HuH-7 (cell line): ENCODE results near the gene DDO.
"Not testable (repeated sequence)": the region's sequence is repeated elsewhere in the genome, so short reads cannot be mapped to it uniquely, and the experiment has no call there.

Source experiments
- DNase-seq: peaks from one replicate; pipeline ENCODE4 v3.0.0; 2011; ENCODE audit warnings: low spot score

DDO gene

DNA sequence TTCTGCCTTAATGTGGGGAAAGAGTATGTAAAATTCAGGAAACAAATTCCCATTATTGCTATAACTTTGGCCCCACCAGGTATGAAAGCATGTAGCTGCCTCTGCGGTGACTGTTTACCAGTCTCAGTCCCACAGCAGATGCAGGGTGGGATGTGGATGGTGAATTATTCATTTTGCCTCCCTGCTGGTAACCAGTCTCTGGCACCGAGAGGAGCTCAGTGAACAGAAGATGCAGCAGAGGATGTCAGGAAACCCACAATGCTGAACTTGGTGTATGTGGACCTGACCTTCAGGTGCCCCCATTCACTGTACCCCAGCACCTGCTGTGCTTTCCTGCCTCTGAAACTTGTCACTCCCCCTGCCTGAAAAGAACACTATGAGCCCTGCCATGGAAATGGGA lies 48.4 kb downstream of the DDO start:
- DNase-seq, result no peak

DNA sequence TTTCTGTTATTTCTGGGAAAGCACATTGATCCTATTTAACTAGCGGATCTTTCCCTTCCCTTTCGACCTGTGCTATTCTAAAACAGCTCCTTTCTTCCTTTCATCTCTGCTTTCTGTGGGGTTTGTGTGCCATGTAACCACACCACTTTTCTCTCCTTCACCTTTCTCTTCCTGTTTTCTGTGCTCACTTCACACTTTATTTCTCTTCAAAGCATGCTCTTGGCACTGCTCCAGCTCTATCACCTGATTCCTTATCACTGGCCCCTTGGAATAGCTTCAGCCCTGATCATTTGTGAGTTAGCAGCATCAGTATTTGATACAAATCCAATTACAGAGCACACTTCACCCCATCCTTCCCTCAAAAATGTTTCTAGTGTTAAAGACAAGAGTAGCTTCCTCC lies 49.1 kb downstream of the DDO start:
- DNase-seq, result no peak

DNA sequence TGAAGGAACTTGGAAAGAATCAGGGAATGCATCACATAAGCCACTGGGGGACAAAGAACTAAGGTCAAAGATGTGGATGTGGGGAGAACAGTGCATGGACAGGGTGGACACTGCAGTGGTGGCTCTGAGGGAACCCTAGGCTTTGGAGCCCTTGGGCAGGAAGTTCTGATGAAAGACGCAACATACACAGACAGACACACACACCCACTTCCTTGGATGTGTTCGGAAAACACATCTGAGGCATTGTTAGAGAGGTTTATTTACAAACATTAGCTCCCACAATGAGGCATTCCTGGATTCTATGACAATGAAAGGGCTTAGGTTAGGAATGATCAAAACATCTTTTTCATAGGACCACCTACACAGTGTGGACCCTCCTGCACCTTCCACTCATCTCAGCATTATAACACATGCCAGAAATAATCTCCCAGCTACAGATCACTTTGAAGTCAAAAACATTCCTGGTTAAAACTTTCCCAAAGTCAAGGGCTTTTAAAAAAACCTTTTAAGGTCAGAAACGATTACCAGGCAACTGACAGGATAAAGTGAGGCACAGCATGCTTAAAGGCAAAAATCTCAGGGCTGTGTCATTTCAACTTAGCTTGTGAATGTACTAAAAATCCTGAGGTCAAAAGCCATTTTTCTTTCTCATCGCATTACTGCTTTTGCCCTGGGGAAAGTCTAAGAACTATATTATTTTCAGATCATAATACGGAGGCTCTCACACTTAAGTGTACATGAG lies 50.8 kb downstream of the DDO start:
- DNase-seq, result no peak

GRCh38 chr6:110363748-110364147 lies 51.6 kb downstream of the DDO start:
- DNase-seq, result no peak

DNA sequence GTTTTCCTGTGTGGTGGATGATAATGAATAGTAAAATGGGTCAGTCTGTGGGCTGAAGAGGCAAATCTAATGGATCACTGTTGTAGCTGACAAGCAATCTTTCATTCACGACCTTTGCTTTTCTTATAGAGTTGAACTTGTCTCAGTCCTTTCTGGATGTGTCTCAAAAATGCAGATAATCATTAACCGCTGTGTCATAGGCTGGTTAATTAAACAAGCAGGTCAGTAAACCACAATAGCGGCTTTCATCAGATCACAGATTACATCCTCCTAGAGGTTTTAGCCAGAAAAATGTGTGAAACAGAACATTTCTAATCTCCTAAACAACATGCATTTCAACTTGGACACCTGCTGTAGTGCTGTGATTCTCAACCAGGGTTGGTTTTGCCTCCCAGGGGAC lies 54.7 kb downstream of the DDO start:
- no peak for DNase-seq

DNA sequence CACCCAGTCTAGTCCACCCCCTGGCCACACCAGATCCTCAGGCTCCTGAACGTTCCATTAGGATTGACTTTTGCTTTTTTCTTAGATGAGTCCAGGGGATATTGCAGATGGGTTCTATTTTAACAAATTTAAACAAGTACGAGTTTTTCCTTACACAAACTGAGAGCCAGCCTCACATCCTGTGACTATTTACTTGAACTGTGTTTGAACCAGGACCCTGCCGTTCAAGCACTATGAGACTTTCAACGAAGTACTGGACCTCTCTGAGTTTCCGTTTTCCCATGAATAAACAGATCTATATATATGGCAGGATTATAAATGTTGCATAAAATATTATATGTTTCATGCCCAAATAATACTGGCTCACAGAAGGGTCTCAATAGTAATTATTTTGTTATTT lies 55.8 kb downstream of the DDO start:
- no peak for DNase-seq

DNA sequence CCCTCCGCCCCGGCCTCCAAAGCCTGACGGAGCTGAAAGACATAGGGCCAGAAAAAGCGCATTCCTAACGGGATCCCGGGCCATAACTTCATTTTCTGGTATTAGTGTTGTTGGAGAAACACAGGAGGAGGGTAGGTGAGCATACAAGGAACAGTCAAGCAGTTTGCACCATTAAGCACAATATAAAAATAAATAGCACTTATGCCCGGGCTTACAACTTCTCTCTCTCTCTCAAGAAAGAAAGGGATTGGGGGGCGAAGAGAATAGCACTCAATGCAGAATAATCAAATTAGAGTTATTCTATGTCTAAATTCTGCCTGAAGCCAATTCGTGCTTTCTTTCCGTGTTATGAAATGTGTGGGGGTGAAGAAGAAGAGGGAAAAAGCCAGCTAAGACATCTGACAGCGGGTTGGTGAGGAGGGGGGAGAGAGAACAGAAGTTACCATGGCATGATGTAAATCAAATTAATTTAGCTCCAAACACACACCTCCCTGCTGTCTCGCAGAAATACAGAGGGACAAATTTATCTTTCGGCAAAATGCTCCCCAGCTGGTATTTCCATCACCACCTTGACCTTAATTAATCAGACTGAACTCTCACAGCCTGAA lies 56.7 kb downstream of the DDO start:
- DNase-seq, result no peak

DNA sequence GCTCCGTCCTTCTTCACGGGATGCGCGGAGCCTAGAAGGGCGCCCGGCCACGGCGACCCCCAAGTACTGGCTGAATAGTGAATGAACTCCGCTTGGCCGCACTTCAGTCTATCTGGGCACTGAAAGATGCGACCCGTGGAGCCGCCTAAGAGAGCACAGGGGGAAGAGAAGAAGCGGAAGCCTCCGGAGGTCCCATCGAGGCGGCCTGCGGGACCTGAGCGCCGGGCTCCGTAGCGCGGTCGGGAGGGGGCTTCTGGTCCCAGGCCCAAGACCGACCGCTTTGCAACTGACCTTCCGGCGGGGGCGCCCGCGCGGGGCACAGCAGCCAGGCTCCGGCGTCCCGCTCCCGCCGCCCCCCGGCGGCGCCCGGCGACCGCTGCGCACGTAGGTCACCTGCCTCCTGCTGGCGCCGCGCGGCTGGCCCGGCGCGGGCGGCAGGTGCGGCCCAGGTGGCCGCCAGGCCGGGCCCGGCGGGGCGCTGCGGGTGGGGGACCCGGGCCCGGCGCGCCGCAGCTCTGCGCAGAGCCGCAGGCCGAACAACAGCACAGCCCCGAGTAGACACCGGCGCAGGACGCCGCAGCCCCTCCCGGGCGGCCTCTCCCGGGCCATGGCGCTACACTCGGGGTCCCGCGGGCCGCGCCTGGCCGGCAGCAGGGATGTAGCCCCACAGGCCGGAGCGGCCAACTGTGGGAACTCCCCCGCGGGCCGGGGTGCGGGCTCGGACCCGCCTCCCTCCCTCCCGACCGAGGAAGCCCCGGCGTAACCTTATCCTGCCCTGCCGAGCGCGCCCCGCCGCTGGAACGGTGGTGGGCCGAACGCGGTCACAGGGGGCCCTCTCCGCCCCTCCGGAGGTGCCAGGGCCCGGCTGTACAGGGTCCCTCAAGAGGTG lies 57.5 kb downstream of the DDO start, which contains the start of gene METTL24:
METTL24 (minus strand) TSS at position 686 of the 889 bp plus-strand sequence; CDS start at position 609, 77 bp downstream.
- peak; percentile 67 for DNase-seq

GRCh38 chr6:110357298-110357663 lies 58.1 kb downstream of the DDO start:
- no peak for DNase-seq

DNA sequence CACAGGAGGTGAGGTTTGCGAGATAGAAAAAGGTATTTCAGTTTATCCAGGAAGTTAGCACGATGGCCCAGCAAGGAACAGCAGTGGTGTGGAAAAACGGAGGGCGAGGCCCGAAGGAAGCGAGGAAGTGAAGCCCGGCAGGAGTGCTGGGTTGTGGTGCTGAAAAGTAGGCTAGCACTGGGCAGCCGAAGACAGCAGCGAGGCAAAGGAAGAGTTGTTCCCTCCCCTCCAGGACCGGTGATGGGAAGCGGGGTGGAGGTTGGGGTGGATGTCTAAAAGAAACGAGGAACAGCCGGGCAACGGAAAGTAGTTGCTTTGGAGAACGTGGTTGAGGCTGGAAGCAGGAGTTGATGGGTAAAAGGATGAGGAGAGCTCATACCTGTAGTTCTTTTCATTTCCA lies 58.6 kb downstream of the DDO start:
- DNase-seq, result no peak

- no peak for DNase-seq
These were observed 59.6 kb downstream of the DDO start for GRCh38 chr6:110355727-110356126.

DNA sequence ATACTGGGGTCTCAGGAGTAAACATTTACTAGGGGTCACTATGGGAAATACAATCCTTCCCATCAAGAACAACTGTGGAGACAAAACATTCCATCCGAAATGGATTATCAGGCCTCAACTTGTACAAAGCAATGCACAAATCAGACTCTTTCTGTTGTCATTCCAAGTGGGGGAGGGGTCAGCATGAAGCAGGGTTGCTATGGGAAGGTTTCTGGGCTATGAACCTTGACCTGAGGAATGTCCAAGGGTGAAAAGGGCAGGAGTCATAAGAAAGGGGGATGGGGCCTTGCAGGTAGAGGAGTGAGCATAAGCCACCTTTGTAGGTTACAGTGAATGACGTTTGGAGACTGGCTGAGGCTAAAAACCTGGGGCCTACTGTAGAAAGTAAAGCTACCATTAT lies 60.4 kb downstream of the DDO start:
- DNase-seq, result no peak

- no peak for DNase-seq
These were observed 61.2 kb downstream of the DDO start for GRCh38 chr6:110354153-110354552.

- no peak for DNase-seq
These were observed 61.8 kb downstream of the DDO start for GRCh38 chr6:110353457-110354001.

GRCh38 chr6:110352563-110353262 lies 62.7 kb downstream of the DDO start:
- no peak for DNase-seq

DNA sequence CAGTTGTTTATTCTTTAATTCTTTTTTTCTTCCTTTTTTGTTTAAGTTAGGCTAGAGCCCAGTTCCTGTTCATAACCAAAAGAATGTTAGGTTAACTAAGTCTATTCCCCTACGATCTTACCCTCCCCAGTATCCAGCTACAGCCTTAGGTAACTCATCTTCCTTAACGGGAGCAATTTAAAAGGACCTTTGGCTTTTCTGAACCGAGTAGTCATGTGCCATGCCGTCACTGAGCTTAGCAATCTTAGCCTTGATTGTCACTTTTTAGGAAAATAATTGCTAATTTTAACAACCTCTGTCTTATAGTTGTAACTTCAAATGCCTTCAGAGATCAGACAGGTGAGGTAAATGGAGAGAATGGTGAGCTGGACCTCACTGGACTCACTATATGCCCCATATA lies 63.4 kb downstream of the DDO start:
- DNase-seq, result no peak

- no peak for DNase-seq
These were observed 63.8 kb downstream of the DDO start for GRCh38 chr6:110351546-110351945.

- not testable (repeated sequence) for DNase-seq
These were observed 64.8 kb downstream of the DDO start for GRCh38 chr6:110350593-110350992.

GRCh38 chr6:110348961-110349690 lies 66.2 kb downstream of the DDO start:
- DNase-seq, result no peak

DNA sequence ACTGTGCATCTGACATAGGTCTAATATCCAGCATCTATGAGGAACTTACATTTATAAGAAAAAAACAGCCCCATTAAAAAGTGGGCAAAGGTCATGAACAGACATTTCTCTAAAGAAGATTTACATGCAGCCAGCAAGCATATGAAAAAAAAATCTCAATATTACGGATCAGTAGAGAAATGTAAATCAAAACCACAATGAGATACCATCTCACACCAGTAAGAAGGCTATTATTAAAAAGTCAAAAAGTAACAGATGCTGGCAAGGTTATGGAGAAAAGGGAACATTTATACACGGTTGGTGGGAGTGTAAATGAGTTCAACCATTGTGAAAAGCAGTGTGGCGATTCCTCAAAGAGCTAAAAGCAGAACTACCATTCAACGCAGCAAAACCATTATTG lies 70.3 kb downstream of the DDO start:
- DNase-seq, result no peak

DNA sequence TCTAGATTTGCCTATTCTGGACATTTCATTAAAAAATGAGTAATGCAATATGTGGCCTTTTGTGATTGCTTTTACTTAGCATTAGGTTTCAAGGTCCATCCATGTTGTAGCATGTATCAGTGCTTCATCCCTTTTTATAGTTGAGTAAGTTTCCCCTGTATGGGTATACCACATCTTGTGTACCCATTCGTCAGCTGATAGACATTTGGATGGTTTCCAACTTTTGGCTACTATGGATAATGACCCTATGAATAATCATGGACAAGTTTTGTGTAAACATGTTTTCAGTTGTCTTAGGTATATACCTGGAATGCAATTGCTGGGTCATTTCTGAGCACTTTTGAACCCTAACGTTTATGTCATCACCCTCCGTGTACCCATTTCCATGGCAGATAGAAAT lies 72.6 kb downstream of the DDO start:
- DNase-seq, result no peak
